PFSK-1 (cell line): ENCODE data around the gene CTSF.

Experiments
- FOXP2 ChIP-seq: optimal IDR thresholded peaks from 2 replicates; pipeline ENCODE3; 2011; ENCODE audit warnings: borderline replicate concordance, control low read depth, inconsistent platforms; ENCODE audit not compliant: insufficient read depth; ENCODE audit errors: extremely low read length, extremely low read depth
- POLR2AphosphoS5 ChIP-seq: IDR thresholded peaks from 2 replicates; pipeline ENCODE4 v1.6.1; 2012; ENCODE audit warnings: low read depth, mild to moderate bottlenecking, control low read depth, low read length, moderate library complexity
- REST ChIP-seq, 2 experiments: IDR thresholded peaks; 2 replicates each; pipeline versions ENCODE4 v1.6.1 to v1.8.0; 2011 to 2012; ENCODE audit warnings: low read depth in 2 of 2, low read length in 2 of 2, control low read depth in 1 of 2, inconsistent platforms in 1 of 2, mild to moderate bottlenecking in 1 of 2, moderate library complexity in 1 of 2; ENCODE audit not compliant: insufficient read depth in 1 of 2
- SIN3A ChIP-seq: IDR thresholded peaks from 2 replicates; pipeline ENCODE4 v1.6.1; 2012; ENCODE audit warnings: mild to moderate bottlenecking, low read length, moderate library complexity, borderline replicate concordance; ENCODE audit not compliant: insufficient read depth
- TAF1 ChIP-seq: IDR thresholded peaks from 2 replicates; pipeline ENCODE4 v1.6.1; 2012; ENCODE audit warnings: low read length, control low read depth, borderline replicate concordance; ENCODE audit not compliant: insufficient read depth

The CTSF gene

GRCh38 chr11:66561178-66561974, 7.0 kb downstream of the CTSF start:
- TF ChIP-seq POLR2AphosphoS5 (no peak), SIN3A (no peak), TAF1 (no peak), REST (IDR thresholded peaks at IDR 0.05; ENCODE audit: insufficient read depth in 1 of 2, low read depth in 2 of 2, low read length in 2 of 2) (no peak), FOXP2 (no peak)

- no peak for TF ChIP-seq TAF1
- no peak for TF ChIP-seq SIN3A
- TF ChIP-seq POLR2AphosphoS5: no peak
- no peak for TF ChIP-seq FOXP2
- TF ChIP-seq REST (IDR thresholded peaks at IDR 0.05; ENCODE audit: insufficient read depth in 1 of 2, low read depth in 2 of 2, low read length in 2 of 2): no peak
Observed at GRCh38 chr11:66559866-66560676, 8.3 kb downstream of the CTSF start.

- no peak for TF ChIP-seq SIN3A
- TF ChIP-seq REST (IDR thresholded peaks at IDR 0.05; ENCODE audit: insufficient read depth in 1 of 2, low read depth in 2 of 2, low read length in 2 of 2): no peak
- no peak for TF ChIP-seq FOXP2
- no peak for TF ChIP-seq TAF1
- TF ChIP-seq POLR2AphosphoS5: no peak
Observed at GRCh38 chr11:66559142-66559865, 9.1 kb downstream of the CTSF start.

- TF ChIP-seq FOXP2 (no peak), REST (IDR thresholded peaks at IDR 0.05; ENCODE audit: insufficient read depth in 1 of 2, low read depth in 2 of 2, low read length in 2 of 2) (no peak), TAF1 (no peak), POLR2AphosphoS5 (no peak), SIN3A (no peak)
Observed at GRCh38 chr11:66557733-66558326, 10.6 kb downstream of the CTSF start.
